Neural cell (in vitro differentiated cells): Measurements from ENCODE around the gene TOM1. TPM values are rescaled to one million over a fixed set of nuclear protein-coding genes. Genes with fewer than 3 reads are reported as not detected.

Experiments used
- H2AFZ ChIP-seq: fragments of 200-600, 300-800 bp; sonication (generic), shearing (Covaris generic); 2 replicates; pipeline ENCODE4 v1.6.0; 2014; ENCODE audit warnings: low read depth, mild to moderate bottlenecking, antibody characterized with exemption, low read length, moderate library complexity
- H3F3A ChIP-seq: fragments of 200-600 bp; shearing (Covaris generic); 2 replicates; pipeline ENCODE4 v1.6.1; 2016; ENCODE audit warnings: mild to moderate bottlenecking, moderate library complexity, mixed read lengths, antibody characterized with exemption, low read length; ENCODE audit not compliant: insufficient read depth, poor library complexity, severe bottlenecking
- H3K27ac ChIP-seq: fragments of 200-600, 300-800 bp; sonication (generic), shearing (Covaris generic); 2 replicates; pipeline ENCODE4 v1.5.1; 2014; ENCODE audit warnings: mild to moderate bottlenecking, low read length, moderate library complexity
- H3K27me3 ChIP-seq: fragments of 300-800, 200-600 bp; sonication (generic), shearing (Covaris generic); 2 replicates; pipeline ENCODE4 v1.6.0; 2014; ENCODE audit warnings: mild to moderate bottlenecking, low read depth, low read length, moderate library complexity; ENCODE audit not compliant: insufficient read depth
- H3K36me3 ChIP-seq: fragments of 300-800, 200-600 bp; sonication (generic), shearing (Covaris generic); 2 replicates; pipeline ENCODE4 v1.5.1; 2014; ENCODE audit warnings: mild to moderate bottlenecking, antibody characterized with exemption, low read length, moderate library complexity; ENCODE audit not compliant: insufficient read depth
- H3K4me2 ChIP-seq: fragments of 300-800, 200-600 bp; sonication (generic), shearing (Covaris generic); 2 replicates; pipeline ENCODE4 v1.6.0; 2014; ENCODE audit warnings: mild to moderate bottlenecking, low read length
- H3K4me3 ChIP-seq: fragments of 300-800, 200-600 bp; sonication (generic), shearing (Covaris generic); 2 replicates; pipeline ENCODE4 v1.5.1; 2014; ENCODE audit warnings: mild to moderate bottlenecking, low read length, moderate library complexity
- H3K79me2 ChIP-seq: fragments of 200-600 bp; shearing (Covaris generic); replicated peaks from 2 replicates; pipeline ENCODE4 v1.6.0; 2014; ENCODE audit warnings: mild to moderate bottlenecking, low read length, moderate library complexity; ENCODE audit not compliant: insufficient read depth
- H3K9ac ChIP-seq: fragments of 300-800, 200-600 bp; sonication (generic), shearing (Covaris generic); 2 replicates; pipeline ENCODE4 v1.6.1; 2016; ENCODE audit warnings: mild to moderate bottlenecking, low read length, mixed read lengths
- H3K9me2 ChIP-seq: fragments of 200-600 bp; shearing (Covaris generic); 2 replicates; pipeline ENCODE4 v1.6.1; 2016; ENCODE audit warnings: mild to moderate bottlenecking, low read length, mixed read lengths; ENCODE audit not compliant: insufficient read depth
- H3K9me3 ChIP-seq: fragments of 200-600, 300-800 bp; sonication (generic), shearing (Covaris generic); 2 replicates; pipeline ENCODE4 v1.6.1; 2016; ENCODE audit warnings: mild to moderate bottlenecking, mixed run types, low read length, moderate library complexity, mixed read lengths
- H4K20me1 ChIP-seq: fragments of 200-600 bp; shearing (Covaris generic); 2 replicates; pipeline ENCODE4 v1.6.1; 2016; ENCODE audit warnings: mild to moderate bottlenecking, mixed run types; ENCODE audit not compliant: insufficient read depth
- CTCF ChIP-seq: fragments of 450-650 bp; IDR thresholded peaks from 2 replicates; pipeline ENCODE4 v1.5.1; 2014; ENCODE audit warnings: antibody characterized with exemption, mild to moderate bottlenecking, moderate library complexity; ENCODE audit not compliant: poor library complexity, severe bottlenecking
- EP300 ChIP-seq: fragments of 450-650 bp; conservative IDR thresholded peaks from 2 replicates; pipeline ENCODE4 v1.6.1; 2014; ENCODE audit warnings: antibody characterized with exemption, mild to moderate bottlenecking, moderate library complexity; ENCODE audit not compliant: poor library complexity, severe bottlenecking
- EZH2 ChIP-seq: fragments of 200-600, 300-800 bp; shearing (Covaris generic), sonication (generic); IDR thresholded peaks from 2 replicates; pipeline ENCODE4 v1.6.1; 2014; ENCODE audit warnings: antibody characterized with exemption, low read length, borderline replicate concordance, mild to moderate bottlenecking; ENCODE audit not compliant: insufficient read depth, poor library complexity, severe bottlenecking
- MXI1 ChIP-seq: fragments of 450-650 bp; conservative IDR thresholded peaks from 2 replicates; pipeline ENCODE4 v1.6.1; 2014; ENCODE audit warnings: antibody characterized with exemption, mild to moderate bottlenecking; ENCODE audit not compliant: poor library complexity, severe bottlenecking
- POLR2AphosphoS5 ChIP-seq: IDR thresholded peaks from 2 replicates; pipeline ENCODE4 v1.6.1; 2012
- RAD21 ChIP-seq: fragments of 450-650 bp; conservative IDR thresholded peaks from 2 replicates; pipeline ENCODE4 v1.6.1; 2014; ENCODE audit warnings: antibody characterized with exemption, mild to moderate bottlenecking, moderate library complexity
- SMC3 ChIP-seq: fragments of 450-650 bp; conservative IDR thresholded peaks from 2 replicates; pipeline ENCODE4 v1.6.1; 2014; ENCODE audit warnings: antibody characterized with exemption, mild to moderate bottlenecking, moderate library complexity; ENCODE audit not compliant: poor library complexity
- polyA plus RNA-seq: library from polyadenylated mRNA; depleted of rRNA; stranded (reverse); fragments of >200 nt; gene quantifications from 2 replicates; pipeline ENCODE4 v1.2.3, GENCODE V29; 2014
- TF ChIP-seq, protein P1 (sequence below): IDR thresholded peaks from 2 replicates; pipeline ENCODE4 v1.6.1; 2012; ENCODE audit warnings: borderline replicate concordance

TOM1 gene
- polyA plus RNA-seq, 1 donor from 2014 or later: 13.3 TPM

- Histone ChIP-seq H3K9me3 (no peaks in the 10 kb centered on the region), H3K4me3 (no peak overlapping the region), H3K4me2 (no peak overlapping the region), H3F3A (no peaks in the 10 kb centered on the region), H3K27me3 (peaks cover 2% of the 10 kb centered on the region), H2AFZ (no peak overlapping the region), H3K27ac (no peak overlapping the region), H4K20me1 (no peaks in the 10 kb centered on the region), H3K9ac (no peak overlapping the region), H3K36me3 (no peaks in the 10 kb centered on the region), H3K79me2 (no peaks in the 10 kb centered on the region), H3K9me2 (no peaks in the 10 kb centered on the region)
- TF ChIP-seq EZH2 (no peak), SMC3 (no peak), RAD21 (no peak), MXI1 (no peak), CTCF (no peak), POLR2AphosphoS5 (no peak)
- TF ChIP-seq, protein P1, sequence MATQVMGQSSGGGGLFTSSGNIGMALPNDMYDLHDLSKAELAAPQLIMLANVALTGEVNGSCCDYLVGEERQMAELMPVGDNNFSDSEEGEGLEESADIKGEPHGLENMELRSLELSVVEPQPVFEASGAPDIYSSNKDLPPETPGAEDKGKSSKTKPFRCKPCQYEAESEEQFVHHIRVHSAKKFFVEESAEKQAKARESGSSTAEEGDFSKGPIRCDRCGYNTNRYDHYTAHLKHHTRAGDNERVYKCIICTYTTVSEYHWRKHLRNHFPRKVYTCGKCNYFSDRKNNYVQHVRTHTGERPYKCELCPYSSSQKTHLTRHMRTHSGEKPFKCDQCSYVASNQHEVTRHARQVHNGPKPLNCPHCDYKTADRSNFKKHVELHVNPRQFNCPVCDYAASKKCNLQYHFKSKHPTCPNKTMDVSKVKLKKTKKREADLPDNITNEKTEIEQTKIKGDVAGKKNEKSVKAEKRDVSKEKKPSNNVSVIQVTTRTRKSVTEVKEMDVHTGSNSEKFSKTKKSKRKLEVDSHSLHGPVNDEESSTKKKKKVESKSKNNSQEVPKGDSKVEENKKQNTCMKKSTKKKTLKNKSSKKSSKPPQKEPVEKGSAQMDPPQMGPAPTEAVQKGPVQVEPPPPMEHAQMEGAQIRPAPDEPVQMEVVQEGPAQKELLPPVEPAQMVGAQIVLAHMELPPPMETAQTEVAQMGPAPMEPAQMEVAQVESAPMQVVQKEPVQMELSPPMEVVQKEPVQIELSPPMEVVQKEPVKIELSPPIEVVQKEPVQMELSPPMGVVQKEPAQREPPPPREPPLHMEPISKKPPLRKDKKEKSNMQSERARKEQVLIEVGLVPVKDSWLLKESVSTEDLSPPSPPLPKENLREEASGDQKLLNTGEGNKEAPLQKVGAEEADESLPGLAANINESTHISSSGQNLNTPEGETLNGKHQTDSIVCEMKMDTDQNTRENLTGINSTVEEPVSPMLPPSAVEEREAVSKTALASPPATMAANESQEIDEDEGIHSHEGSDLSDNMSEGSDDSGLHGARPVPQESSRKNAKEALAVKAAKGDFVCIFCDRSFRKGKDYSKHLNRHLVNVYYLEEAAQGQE: no peak
Observed at GRCh38 chr22:35386670-35387288, 87.1 kb downstream of the TOM1 start.

- no peak overlapping the region for H2AFZ ChIP-seq
- no peaks in the 10 kb centered on the region for H3K27me3 ChIP-seq
- H3K36me3 ChIP-seq: no peaks in the 10 kb centered on the region
- H3K4me3 ChIP-seq: no peak overlapping the region
- no peaks in the 10 kb centered on the region for H3K9me3 ChIP-seq
- TF ChIP-seq, protein P1: no peak
- TF ChIP-seq MXI1 (no peak), EP300 (no peak), CTCF (no peak)
- H3K9ac ChIP-seq: no peak overlapping the region
- no peaks in the 10 kb centered on the region for H3F3A ChIP-seq
- H3K4me2 ChIP-seq: no peak overlapping the region
- no peak overlapping the region for H3K27ac ChIP-seq
- H3K9me2 ChIP-seq: no peaks in the 10 kb centered on the region
- no peaks in the 10 kb centered on the region for H3K79me2 ChIP-seq
- H4K20me1 ChIP-seq: no peaks in the 10 kb centered on the region
Observed at GRCh38 chr22:35390933-35391332, 91.2 kb downstream of the TOM1 start.
